ENCODE data around the gene SRPK3. TPM values are rescaled to one million over a fixed set of nuclear protein-coding genes. Genes with fewer than 3 reads are reported as not detected.

SRPK3 gene
- polyA plus RNA-seq, 3 donors: 0.01 TPM; not detected in 2

- Histone ChIP-seq H3K27me3 (ENCODE audit: control insufficient read depth in 2 of 2, insufficient read depth in 2 of 2, low read length in 2 of 2) (no peaks in the 10 kb centered on the region), H3K4me3 (replicated peaks in 1 of 3; ENCODE audit: low read depth in 2 of 3, low read length in 3 of 3) (no peak overlapping the region), H3K36me3 (replicated peaks in 1 of 2; ENCODE audit: control insufficient read depth in 1 of 2, insufficient read depth in 2 of 2, low read length in 2 of 2) (peaks cover 36 to 49% of the 10 kb centered on the region in 2 donors), H3K79me2 (ENCODE audit: insufficient read depth, low read length) (peaks cover 14% of the 10 kb centered on the region), H3K27ac (ENCODE audit: low read depth in 1 of 2, low read length in 2 of 2) (no peak overlapping the region), H2AFZ (ENCODE audit: insufficient read depth, low read depth, low read length, poor library complexity, severe bottlenecking) (no peak overlapping the region), H3K4me2 (replicated peaks; ENCODE audit: extremely low read depth, low read length, poor library complexity, severe bottlenecking) (no peak overlapping the region), H4K20me1 (ENCODE audit: insufficient read depth, low read length) (peaks cover 21% of the 10 kb centered on the region), H3K9ac (ENCODE audit: insufficient read depth, low read length, poor library complexity, severe bottlenecking) (no peak overlapping the region), H3K9me3 (replicated peaks in 1 of 2; ENCODE audit: control insufficient read depth in 1 of 2, insufficient read depth in 1 of 2, low read length in 2 of 2) (peaks cover 0 to 7% of the 10 kb centered on the region in 2 donors), H3K4me1 (ENCODE audit: control insufficient read depth in 1 of 2, insufficient read depth in 2 of 2, low read length in 2 of 2) (peaks cover 33 to 35% of the 10 kb centered on the region in 2 donors)
- no peak for TF ChIP-seq CTCF (IDR thresholded peaks at IDR 0.05)
- Mint-ChIP-seq H3K9me3 (peaks cover 0 to 24% (median 16%) of the 10 kb centered on the region in 7 donors), H3K27me3 (ENCODE audit: low read depth in 3 of 3) (peaks cover 0 to 12% (median 0%) of the 10 kb centered on the region in 3 donors), H3K4me1 (peaks cover 26% of the 10 kb centered on the region), H3K4me3 (no peak overlapping the region), H3K36me3 (peaks cover 45 to 69% of the 10 kb centered on the region in 2 donors), H3K27ac (peak overlapping the region in 1 of 7 donors; percentile 13)
- 100% methylated on average over 1 of the region's 2 CpGs for WGBS (ENCODE audit: insufficient coverage)
- intact Hi-C loops (cut with micrococcal nuclease): no loop called here
- DNase-seq: no peak
These were observed 46.0 kb upstream of the SRPK3 start for GRCh38 chrX:153734871-153735270.

GRCh38 chrX:153735274-153735673 lies 45.6 kb upstream of the SRPK3 start:
- peak in 1 of 3 donors; percentile 7 for DNase-seq
- H2AFZ ChIP-seq (ENCODE audit: insufficient read depth, low read depth, low read length, poor library complexity, severe bottlenecking): no peak overlapping the region
- peaks cover 0 to 12% (median 0%) of the 10 kb centered on the region in 3 donors for H3K27me3 Mint-ChIP-seq (ENCODE audit: low read depth in 3 of 3)
- H3K9me3 ChIP-seq (replicated peaks in 1 of 2; ENCODE audit: control insufficient read depth in 1 of 2, insufficient read depth in 1 of 2, low read length in 2 of 2): peaks cover 0 to 7% of the 10 kb centered on the region in 2 donors
- H3K27ac Mint-ChIP-seq: no peak overlapping the region
- H3K4me1 ChIP-seq (ENCODE audit: control insufficient read depth in 1 of 2, insufficient read depth in 2 of 2, low read length in 2 of 2): peaks cover 29 to 31% of the 10 kb centered on the region in 2 donors
- H4K20me1 ChIP-seq (ENCODE audit: insufficient read depth, low read length): peaks cover 21% of the 10 kb centered on the region
- intact Hi-C loops (cut with micrococcal nuclease): no loop called here
- H3K79me2 ChIP-seq (ENCODE audit: insufficient read depth, low read length): peaks cover 10% of the 10 kb centered on the region
- H3K4me2 ChIP-seq (replicated peaks; ENCODE audit: extremely low read depth, low read length, poor library complexity, severe bottlenecking): no peak overlapping the region
- H3K9ac ChIP-seq (ENCODE audit: insufficient read depth, low read length, poor library complexity, severe bottlenecking): no peak overlapping the region
- H3K4me1 Mint-ChIP-seq: peaks cover 26% of the 10 kb centered on the region
- H3K4me3 ChIP-seq (replicated peaks in 1 of 3; ENCODE audit: low read depth in 2 of 3, low read length in 3 of 3): no peak overlapping the region
- WGBS (ENCODE audit: insufficient coverage): no CpG with 5 or more reads among the region's 9 CpGs
- H3K9me3 Mint-ChIP-seq: peaks cover 0 to 20% (median 16%) of the 10 kb centered on the region in 7 donors
- TF ChIP-seq CTCF (IDR thresholded peaks at IDR 0.05): peak; percentile 26
- no peaks in the 10 kb centered on the region for H3K27me3 ChIP-seq (ENCODE audit: control insufficient read depth in 2 of 2, insufficient read depth in 2 of 2, low read length in 2 of 2)
- peaks cover 39 to 53% of the 10 kb centered on the region in 2 donors for H3K36me3 ChIP-seq (replicated peaks in 1 of 2; ENCODE audit: control insufficient read depth in 1 of 2, insufficient read depth in 2 of 2, low read length in 2 of 2)
- no peak overlapping the region for H3K27ac ChIP-seq (ENCODE audit: low read depth in 1 of 2, low read length in 2 of 2)
- no peak overlapping the region for H3K4me3 Mint-ChIP-seq
- H3K36me3 Mint-ChIP-seq: peaks cover 47 to 73% of the 10 kb centered on the region in 2 donors

All from CD14-positive monocyte (primary cell).